Activated T-cell treated with anti-CD3 and anti-CD28 coated beads, Interleukin-2, amount 50 U/mL, for 4 hours (primary cell): ENCODE measurements around the gene ATOSB. TPM values are rescaled to one million over a fixed set of nuclear protein-coding genes. Genes with fewer than 3 reads are reported as not detected.

Source experiments
- ATAC-seq, 2 donors: fragments of 200-7000 bp; cut with Tn5 transposase; one replicate each; pipeline ENCODE4 v1.10.0; 2021
- DNase-seq: peaks from one replicate; pipeline ENCODE4 v3.0.0-alpha.2; 2020
- H3K27me3 Mint-ChIP-seq: one replicate; pipeline ENCODE4 v1.8.0; 2021; ENCODE audit warnings: low read depth, mixed read lengths
- H3K36me3 Mint-ChIP-seq: one replicate; pipeline ENCODE4 v1.8.0; 2022; ENCODE audit warnings: mixed read lengths; ENCODE audit not compliant: insufficient read depth
- H3K4me1 Mint-ChIP-seq: one replicate; pipeline ENCODE4 v1.8.0; 2021; ENCODE audit warnings: low read depth, mixed read lengths
- H3K4me3 Mint-ChIP-seq: one replicate; pipeline ENCODE4 v1.8.0; 2021; ENCODE audit warnings: mild to moderate bottlenecking, moderate library complexity, mixed read lengths
- H3K9me3 Mint-ChIP-seq: one replicate; pipeline ENCODE4 v1.8.0; 2021; ENCODE audit warnings: mixed read lengths
- total RNA-seq, 3 donors: library from RNA; stranded (reverse); gene quantifications; one replicate each; pipeline ENCODE4 v1.2.1, GENCODE V29; 2021

The ATOSB gene
- total RNA-seq, 3 donors from 2014 or later: 1.8 to 2.8 (median 1.8) TPM

DNA sequence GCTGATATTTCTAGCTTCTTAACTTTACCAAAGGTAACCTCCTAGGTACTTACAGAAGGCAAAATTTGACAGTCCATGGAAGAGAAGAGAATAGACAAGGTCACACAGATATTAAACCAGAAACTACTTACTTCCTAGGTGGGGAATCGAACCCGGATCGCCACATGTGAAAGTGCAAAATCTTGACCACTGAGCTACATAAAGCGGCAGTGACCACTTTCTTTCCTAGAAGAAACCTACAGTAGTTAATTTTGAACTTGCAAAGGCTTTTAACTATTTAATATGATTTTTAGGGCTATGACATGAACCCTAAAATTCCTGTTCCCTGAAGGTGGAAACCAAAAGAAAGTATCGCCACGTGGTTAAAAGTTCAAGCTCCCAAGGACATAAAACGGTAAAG lies 20.3 kb upstream of the ATOSB start:
- H3K4me1 Mint-ChIP-seq: no peaks in the 10 kb centered on the region

DNA sequence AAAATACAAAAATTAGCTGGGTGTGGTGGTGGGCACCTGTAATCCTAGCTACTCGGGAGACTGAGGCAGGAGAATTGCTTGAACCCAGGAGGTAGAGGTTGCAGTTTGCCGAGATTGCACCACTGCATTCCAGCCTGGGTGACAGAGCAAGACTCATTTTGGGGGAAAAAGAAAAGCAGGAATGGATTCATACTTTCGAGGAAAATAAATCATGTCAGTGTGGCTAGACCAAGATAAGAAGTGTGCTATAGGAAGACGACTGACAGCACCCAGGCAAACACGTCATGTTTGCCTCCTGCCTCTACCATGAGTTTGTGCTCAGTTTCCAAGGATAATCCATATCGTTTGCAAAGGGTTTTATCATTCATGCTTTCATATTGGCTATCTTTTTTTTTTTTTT lies 19.3 kb upstream of the ATOSB start:
- DNase-seq (no peak), ATAC-seq (no peak)
- H3K4me1 Mint-ChIP-seq: no peaks in the 10 kb centered on the region
- no peaks in the 10 kb centered on the region for H3K27me3 Mint-ChIP-seq
- H3K9me3 Mint-ChIP-seq: peaks cover 7% of the 10 kb centered on the region
- no peak overlapping the region for H3K4me3 Mint-ChIP-seq
- H3K36me3 Mint-ChIP-seq: no peaks in the 10 kb centered on the region

More for the DNA sequence above, 20.3 kb upstream of the ATOSB start:
- H3K27me3 Mint-ChIP-seq: no peaks in the 10 kb centered on the region
- ATAC-seq (no peak), DNase-seq (no peak)
- peaks cover 7% of the 10 kb centered on the region for H3K9me3 Mint-ChIP-seq
- H3K4me3 Mint-ChIP-seq: no peak overlapping the region
- H3K36me3 Mint-ChIP-seq: no peaks in the 10 kb centered on the region

DNA sequence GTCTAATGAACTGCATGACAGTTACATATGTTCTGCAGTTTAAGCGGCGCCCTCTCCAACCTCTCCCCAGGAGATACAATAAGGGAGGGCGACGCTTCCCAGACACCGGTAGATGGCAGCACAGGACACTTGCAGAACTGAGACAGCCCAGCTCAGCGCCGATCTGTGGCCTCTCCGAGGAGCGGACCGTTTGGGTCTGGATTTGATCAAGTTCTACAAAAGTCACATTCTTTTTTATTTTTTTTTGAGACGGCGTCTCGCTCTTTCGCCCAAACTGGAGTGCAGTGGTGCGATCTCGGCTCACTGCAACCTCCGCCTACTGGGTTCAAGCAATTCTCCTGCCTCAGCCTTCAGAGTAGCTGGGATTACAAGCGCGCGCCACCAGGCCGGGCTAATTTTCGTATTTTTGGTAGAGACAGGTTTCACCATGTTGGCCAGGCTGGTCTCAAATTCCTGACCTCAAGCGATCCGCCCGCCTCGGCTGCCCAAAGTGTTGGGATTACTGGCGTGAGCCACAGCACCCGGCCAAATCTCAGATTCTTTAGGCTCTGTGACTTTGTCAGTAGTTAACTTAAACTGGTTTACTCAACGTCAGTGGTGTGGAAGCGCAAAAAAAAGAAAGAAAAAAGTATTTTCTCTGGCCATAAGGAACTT lies 1.4 kb upstream of the ATOSB start:
- Mint-ChIP-seq H3K27me3 (peaks cover 2% of the 10 kb centered on the region), H3K9me3 (no peaks in the 10 kb centered on the region), H3K4me1 (peaks cover 43% of the 10 kb centered on the region), H3K36me3 (no peaks in the 10 kb centered on the region), H3K4me3 (peak overlapping the region; percentile 83)
- DNase-seq (peak; percentile 82), ATAC-seq (peak; percentile 75)

DNA sequence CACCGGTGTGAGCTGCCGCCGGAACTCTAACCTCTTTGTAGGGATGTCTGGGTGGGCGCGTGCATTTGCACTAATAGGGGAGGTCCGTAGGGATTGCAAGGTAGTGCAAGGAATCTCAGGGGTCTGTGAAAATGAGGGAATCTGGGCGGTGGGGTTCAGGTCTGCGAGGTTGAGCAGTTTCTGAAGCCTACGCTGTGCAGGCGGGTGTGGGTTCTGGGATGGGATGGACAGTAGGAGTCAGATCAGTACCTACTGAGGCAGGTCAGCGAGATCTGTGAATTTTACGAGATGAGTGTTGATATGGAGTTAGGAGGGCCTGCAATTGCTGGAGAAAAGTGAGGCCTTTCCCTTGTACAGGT lies 856 bp upstream of the ATOSB start:
- peak overlapping the region; percentile 83 for H3K4me3 Mint-ChIP-seq
- no peaks in the 10 kb centered on the region for H3K9me3 Mint-ChIP-seq
- no peaks in the 10 kb centered on the region for H3K36me3 Mint-ChIP-seq
- no peak for DNase-seq
- peaks cover 48% of the 10 kb centered on the region for H3K4me1 Mint-ChIP-seq
- peaks cover 2% of the 10 kb centered on the region for H3K27me3 Mint-ChIP-seq
- no peak for ATAC-seq

DNA sequence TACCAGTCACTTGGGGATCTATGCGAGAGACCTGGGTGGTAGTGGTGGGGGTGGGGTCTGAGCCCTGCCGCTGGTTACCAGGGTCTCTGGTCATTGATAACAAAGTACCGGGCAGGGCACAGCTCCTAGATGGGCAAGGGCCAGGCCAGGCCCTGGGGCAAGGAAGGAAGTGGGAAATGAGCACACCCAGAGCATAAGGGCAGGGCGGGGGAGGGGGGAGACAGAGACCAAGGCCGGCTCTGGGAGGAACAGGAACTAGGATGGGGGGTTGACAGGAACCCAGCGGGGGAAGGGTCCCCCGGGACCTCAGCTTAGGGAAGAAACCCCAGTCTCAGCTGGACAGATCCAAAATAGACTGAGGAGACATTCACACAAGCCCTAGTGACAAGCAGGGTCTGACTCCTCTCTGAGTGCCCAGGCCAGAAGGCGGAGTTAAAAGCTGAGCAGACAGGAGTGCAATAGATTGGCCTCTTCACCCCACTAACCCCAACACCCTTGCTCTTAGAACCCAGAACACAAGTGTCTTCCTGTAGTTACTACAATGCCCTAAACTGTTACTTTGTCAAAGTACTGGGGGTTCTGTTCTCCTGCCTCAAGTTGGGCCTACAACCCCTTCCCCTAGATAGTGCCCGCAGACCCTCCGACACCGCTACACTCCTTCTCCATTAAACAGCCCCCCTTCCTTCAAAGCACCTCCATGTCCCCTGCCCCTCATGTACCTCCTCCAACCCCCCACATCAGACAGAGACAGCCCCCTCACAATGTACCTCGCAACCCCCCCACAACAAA lies 628 bp downstream of the ATOSB start:
- no peaks in the 10 kb centered on the region for H3K36me3 Mint-ChIP-seq
- H3K4me1 Mint-ChIP-seq: peaks cover 56% of the 10 kb centered on the region
- H3K9me3 Mint-ChIP-seq: no peaks in the 10 kb centered on the region
- no peaks in the 10 kb centered on the region for H3K27me3 Mint-ChIP-seq
- DNase-seq (no peak), ATAC-seq (no peak)
- H3K4me3 Mint-ChIP-seq: peak overlapping the region; percentile 83

DNA sequence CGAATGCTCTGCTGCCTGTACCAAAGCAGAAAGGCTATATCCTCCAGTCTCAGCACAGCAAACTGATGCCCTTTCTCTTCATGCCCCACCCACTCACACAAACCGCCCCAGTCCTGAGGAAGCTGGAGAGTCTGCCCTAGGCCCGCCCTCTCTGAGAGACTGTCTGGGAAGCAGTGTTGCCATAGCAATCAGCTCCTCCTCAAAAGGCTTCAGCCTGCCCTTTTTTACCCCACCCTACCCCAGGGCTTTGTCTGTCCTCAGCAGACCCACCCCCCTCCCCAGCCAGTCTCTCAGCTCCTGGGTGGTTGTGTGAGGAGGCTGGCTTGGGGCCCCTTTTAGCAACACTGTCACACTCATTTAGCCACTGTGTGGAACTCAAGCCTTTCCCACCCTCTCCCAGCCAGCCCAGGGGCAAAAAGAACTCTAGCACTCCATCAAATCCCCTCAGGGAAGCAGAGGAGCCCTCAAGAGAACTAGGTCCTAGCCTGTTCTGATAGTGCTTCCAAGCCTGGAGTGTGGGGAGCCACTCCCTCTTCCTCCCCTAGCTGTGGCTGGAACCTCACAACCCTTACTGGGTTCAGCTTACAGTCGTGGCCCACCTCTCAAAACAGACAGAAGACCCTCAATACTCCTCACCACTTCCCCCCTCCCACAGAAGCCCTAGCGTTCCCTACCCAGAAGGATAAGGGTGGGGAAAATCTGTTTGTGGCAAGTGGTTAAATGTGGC lies 1.4 kb downstream of the ATOSB start:
- Mint-ChIP-seq H3K4me3 (peak overlapping the region; percentile 83), H3K4me1 (peaks cover 60% of the 10 kb centered on the region), H3K36me3 (no peaks in the 10 kb centered on the region), H3K27me3 (no peaks in the 10 kb centered on the region), H3K9me3 (no peaks in the 10 kb centered on the region)
- DNase-seq: peak; percentile 59
- no peak for ATAC-seq

DNA sequence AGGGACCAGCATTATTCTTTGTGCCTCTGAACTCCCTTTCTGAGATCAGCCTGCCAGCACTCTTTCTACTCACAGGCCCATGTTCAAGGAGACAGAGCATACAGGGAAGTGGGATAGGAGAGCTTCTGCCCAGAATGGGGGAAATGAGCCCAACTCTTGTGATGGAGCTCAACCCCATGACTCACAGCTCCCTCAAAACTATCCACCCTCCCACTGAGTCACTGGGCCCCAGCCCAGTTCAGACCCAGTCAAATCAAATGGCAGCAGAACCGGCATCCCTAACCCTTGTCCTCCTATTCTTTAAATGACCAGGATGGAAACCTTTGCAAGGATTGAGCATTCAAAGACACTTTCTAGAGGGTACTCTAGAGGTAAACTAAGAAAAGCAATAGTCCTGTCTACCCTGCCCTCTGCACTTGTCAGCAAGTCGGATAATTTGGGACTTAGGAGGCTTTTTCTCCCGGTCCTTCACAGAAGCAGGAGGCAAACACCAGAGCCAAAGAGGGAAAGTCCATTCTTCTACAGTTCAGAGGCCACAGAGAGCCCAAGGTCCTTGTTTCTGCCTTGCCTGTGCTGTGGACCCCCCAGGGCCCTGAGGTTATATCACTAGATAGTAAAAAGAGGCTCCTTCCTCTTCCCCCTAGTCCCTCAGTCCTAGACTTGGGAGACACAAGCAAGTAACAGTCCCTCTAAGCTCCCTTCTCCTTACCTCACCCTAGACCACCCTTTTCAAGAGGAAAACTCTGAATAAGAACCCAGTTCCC lies 3.2 kb downstream of the ATOSB start:
- Mint-ChIP-seq H3K36me3 (no peaks in the 10 kb centered on the region), H3K27me3 (no peaks in the 10 kb centered on the region), H3K4me1 (peaks cover 60% of the 10 kb centered on the region), H3K4me3 (peak overlapping the region; percentile 75), H3K9me3 (no peaks in the 10 kb centered on the region)
- ATAC-seq: no peak
- no peak for DNase-seq

DNA sequence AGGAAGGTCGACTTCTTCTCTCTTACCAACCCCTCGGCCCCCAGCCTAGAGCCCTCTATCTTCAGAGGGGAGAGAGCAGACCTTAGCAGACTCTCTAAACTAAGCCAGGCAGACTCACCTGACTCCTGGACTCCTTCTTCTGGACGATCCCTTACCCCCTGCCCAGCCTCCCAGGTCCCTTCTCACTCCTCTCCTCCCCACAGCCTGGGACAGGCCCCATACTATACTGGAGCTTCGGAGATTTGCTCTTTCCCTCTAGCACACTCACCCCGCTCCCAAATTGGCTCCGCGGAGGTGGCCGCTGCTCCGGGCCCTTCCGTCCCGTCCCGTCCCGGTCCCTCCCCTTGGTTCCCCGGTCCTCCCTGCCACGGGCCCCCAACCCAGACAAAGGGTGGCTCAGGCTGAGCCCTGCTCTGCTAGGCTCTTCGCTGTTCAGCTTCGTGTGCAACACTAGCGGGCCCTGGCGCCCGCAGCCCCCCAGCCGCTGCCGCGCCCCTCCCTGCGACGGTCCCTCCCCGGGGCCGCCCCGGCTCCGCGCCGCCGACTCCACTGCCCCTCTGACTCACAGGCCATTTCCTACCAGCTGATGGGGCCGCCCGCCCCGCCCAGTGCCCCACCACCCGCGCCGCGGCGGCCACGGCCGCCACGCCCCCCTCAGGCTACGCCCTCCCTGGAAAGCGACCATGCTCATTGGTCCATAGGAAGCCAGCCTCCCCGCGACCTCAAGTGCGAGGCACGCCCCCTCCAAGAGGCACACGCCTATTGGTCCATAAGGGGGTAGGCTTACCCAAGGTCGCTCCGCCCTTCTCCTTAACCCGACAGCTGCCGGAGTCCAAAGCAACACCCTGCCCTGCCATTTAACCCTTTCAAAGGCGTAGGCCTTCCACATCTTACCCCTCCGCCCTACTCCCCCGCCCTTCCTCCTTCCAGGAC lies 4.4 kb downstream of the ATOSB start:
- Mint-ChIP-seq H3K9me3 (no peaks in the 10 kb centered on the region), H3K27me3 (no peaks in the 10 kb centered on the region), H3K4me1 (peaks cover 54% of the 10 kb centered on the region), H3K4me3 (peak overlapping the region; percentile 75), H3K36me3 (no peaks in the 10 kb centered on the region)
- DNase-seq (peak; percentile 96), ATAC-seq (peak; percentile 84)

DNA sequence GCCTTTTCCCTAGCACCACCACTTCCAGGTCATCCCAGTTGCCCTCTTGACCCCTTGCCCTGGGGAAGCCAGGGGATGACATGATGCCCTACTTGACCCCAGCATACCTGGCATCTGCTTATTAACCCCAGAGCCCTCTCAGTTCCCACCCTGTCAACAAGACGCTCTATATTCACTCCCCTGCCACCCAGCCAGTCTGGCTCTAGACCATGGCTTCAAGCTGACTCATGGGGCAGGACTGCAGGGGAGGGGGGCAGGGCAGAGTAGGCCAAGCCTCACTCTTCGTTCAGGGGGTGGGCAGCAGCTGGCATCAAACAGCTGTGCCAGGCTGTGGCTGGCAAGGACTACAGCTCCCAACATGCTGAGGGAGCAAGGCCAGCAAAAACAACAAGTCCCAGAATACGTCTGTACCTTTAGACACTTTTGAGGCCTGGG lies 5.3 kb downstream of the ATOSB start:
- H3K4me1 Mint-ChIP-seq: peaks cover 47% of the 10 kb centered on the region
- no peaks in the 10 kb centered on the region for H3K9me3 Mint-ChIP-seq
- peaks cover 5% of the 10 kb centered on the region for H3K36me3 Mint-ChIP-seq
- H3K4me3 Mint-ChIP-seq: no peak overlapping the region
- ATAC-seq (no peak), DNase-seq (no peak)
- no peaks in the 10 kb centered on the region for H3K27me3 Mint-ChIP-seq

DNA sequence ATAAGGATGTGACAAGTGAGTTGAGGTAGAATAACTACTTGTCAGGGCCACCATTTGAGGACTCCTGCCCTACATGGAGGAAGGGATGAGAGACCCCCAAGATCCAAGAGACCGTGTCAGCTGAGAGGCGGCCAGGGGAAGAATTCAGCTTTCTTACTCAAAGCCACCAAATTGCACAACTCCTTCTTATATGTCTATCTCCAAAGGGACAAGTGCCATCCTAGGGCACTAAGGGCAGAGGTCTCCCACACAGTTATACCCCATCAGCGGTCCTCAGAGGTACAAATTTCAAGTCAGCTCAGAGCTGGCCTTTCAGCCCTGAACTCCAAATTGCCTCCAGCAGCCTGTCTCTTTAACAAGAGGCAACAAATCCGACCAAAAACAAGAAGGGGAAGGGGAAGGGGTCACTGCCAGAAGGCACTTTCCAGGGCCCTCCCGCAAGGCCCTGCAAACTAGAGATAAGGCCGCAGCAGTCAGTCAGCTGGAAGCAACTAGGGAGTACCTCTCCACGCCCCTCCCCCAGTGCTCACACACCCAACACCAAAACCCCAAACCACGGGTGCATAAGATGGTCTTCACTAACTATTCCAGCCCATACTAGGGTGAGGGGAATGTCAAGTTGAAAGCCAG lies 6.6 kb downstream of the ATOSB start:
- Mint-ChIP-seq H3K9me3 (no peaks in the 10 kb centered on the region), H3K36me3 (peaks cover 5% of the 10 kb centered on the region), H3K27me3 (no peaks in the 10 kb centered on the region), H3K4me3 (no peak overlapping the region), H3K4me1 (peaks cover 34% of the 10 kb centered on the region)
- no peak for DNase-seq
- ATAC-seq: no peak

DNA sequence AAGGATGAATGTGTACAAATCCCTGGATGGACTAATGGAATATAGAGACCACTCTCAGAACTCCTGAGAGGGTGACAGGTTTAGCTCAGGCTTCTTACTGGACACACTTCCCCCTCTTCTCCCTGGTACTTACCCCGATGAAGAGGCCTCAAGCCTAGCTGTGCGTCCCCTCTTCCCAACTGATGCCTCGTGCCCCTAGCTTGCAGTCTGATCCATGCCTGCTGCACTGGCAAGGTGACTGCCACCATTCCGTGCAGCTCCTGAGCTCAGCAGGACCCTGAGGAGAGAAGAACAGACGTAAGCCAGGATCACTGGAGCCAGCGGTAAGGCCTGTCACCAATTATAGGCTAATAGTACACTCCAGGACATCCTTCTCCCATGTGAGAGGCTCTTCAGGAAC lies 7.2 kb downstream of the ATOSB start:
- DNase-seq (no peak), ATAC-seq (no peak)
- no peaks in the 10 kb centered on the region for H3K27me3 Mint-ChIP-seq
- no peaks in the 10 kb centered on the region for H3K9me3 Mint-ChIP-seq
- no peak overlapping the region for H3K4me3 Mint-ChIP-seq
- peaks cover 5% of the 10 kb centered on the region for H3K36me3 Mint-ChIP-seq
- H3K4me1 Mint-ChIP-seq: peaks cover 31% of the 10 kb centered on the region

DNA sequence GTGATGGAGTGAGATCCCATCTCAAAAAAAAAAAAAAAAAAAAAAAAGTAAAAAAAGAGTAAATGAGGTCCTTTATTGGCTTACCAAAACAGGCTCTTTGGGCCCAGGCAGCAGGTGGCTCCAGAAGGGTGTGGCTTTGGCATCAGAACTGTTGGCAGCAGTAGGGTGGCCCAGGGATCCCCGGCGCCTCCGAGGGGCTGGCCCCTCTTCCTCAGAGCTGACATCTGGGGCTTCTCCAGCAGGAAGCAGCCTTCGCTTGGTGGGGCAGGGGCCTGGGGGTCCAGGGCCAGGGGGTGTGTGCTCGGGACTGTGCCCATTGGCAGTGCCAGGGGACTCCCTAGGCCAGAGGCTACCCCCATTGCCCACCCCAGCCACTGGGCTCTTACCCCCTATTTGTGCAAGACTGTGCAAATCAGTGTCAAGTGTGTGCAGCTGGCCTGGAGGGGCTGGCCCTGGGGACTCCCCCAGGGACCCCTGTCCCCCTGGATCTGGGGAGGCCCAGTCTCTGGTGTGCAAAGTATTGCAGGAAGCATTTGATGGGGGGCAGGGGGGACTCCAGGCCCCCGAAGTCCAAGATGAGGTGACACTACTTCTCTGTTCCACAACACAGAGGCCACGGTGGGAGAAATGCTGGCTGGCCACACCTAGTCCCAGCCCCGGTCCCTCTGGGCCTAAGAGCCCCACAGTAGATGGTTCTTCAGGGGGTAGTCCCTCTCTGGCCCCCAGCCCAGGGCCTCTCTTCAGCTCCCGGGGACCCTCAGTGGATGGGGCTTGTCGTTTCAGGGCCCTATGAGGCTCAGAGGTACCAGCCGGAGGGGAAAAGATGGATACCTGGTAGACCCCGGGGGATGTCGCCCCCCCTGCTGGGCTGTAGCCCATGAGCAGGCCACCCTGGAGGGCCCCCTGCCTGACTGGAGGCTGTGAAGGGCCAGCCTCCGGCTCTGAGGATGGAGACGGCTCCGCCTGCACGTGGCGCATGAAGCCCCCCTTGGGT lies 8.1 kb downstream of the ATOSB start:
- DNase-seq (no peak), ATAC-seq (no peak)
- Mint-ChIP-seq H3K36me3 (peaks cover 5% of the 10 kb centered on the region), H3K9me3 (no peaks in the 10 kb centered on the region), H3K4me3 (no peak overlapping the region), H3K4me1 (peaks cover 33% of the 10 kb centered on the region), H3K27me3 (no peaks in the 10 kb centered on the region)
